ENCODE measurements around the gene SEMA7A.

SEMA7A gene

DNA sequence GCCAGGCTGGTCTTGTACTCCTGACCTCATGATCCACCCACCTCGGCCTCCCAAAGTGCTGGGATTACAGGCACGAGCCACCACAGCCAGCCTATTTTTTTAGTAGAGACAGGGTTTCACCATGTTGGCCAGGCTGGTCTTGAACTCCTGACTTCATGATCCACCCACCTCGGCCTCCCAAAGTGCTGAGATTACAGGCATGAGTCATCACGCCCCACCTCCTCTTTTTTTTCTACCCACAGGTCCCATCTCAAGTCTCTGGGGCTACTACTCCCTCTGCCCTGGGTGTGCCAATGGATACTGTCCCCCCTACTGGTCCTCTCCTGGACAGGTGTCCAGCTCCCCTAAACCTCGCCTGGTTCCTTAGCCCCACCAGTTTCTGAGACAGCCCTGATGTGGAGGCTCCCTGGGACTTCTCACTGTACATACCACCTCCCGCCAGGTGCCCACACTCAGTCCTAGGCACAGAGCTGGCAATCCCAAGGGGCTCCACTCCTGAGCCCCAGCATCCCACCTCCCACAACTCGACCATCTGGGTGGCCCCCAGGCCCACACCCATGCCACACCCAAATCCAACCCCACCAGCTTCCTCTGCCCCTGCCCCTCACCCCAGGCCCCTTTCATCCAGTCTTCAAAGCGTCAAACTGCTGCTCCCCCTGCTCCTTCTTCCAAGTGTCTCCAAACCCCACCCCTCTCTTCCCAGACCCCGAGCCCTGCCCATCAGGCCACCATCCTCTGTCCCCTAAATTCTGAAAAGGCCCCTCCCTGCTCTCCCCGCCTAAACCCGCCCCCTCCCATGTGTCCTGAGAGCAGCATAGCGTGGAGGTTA is 53.2 kb downstream of the SEMA7A start:
- H3K4me3 ChIP-seq (ENCODE audit: severe bottlenecking), result no peak overlapping the region
- H3K27me3 ChIP-seq (ENCODE audit: insufficient read depth, poor library complexity, severe bottlenecking), result no peaks in the 10 kb centered on the region
- no peaks in the 10 kb centered on the region for H3K36me3 ChIP-seq (ENCODE audit: low read depth)
- ATAC-seq (ENCODE audit: low read depth) (no peak), DNase-seq (ENCODE audit: low spot score) (no peak)
- H3K9me3 ChIP-seq (ENCODE audit: severe bottlenecking), result no peaks in the 10 kb centered on the region
- H3K4me1 ChIP-seq (ENCODE audit: insufficient read depth, poor library complexity, severe bottlenecking), result peaks cover 28% of the 10 kb centered on the region
- TF ChIP-seq, protein P1, sequence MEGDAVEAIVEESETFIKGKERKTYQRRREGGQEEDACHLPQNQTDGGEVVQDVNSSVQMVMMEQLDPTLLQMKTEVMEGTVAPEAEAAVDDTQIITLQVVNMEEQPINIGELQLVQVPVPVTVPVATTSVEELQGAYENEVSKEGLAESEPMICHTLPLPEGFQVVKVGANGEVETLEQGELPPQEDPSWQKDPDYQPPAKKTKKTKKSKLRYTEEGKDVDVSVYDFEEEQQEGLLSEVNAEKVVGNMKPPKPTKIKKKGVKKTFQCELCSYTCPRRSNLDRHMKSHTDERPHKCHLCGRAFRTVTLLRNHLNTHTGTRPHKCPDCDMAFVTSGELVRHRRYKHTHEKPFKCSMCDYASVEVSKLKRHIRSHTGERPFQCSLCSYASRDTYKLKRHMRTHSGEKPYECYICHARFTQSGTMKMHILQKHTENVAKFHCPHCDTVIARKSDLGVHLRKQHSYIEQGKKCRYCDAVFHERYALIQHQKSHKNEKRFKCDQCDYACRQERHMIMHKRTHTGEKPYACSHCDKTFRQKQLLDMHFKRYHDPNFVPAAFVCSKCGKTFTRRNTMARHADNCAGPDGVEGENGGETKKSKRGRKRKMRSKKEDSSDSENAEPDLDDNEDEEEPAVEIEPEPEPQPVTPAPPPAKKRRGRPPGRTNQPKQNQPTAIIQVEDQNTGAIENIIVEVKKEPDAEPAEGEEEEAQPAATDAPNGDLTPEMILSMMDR (IDR thresholded peaks at IDR 0.05; ENCODE audit: poor library complexity, severe bottlenecking), result no peak
- no peak overlapping the region for H3K27ac ChIP-seq (ENCODE audit: poor library complexity, severe bottlenecking)

DNA sequence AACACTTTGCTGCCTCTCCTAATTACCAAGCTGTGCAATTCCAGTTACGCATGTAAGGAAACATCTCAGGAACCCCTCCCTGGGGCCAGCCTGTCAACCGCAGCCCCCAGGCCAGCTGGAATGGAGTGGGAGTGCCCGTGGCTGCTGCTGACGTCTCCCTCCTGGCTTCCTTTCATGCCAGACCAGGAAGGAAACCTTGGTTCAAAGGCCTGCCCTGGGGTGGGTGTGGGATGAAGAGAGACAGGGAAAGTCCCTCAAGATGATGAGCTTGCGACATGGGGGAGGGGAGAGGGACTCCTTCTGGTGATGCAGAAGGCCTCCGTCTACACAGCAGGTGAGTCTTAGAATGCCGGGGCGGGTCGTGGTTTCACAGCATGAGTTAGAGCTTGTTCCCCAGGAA is 54.9 kb downstream of the SEMA7A start:
- DNase-seq (ENCODE audit: low spot score) (no peak), ATAC-seq (ENCODE audit: low read depth) (no peak)
- H3K4me1 ChIP-seq (ENCODE audit: insufficient read depth, poor library complexity, severe bottlenecking), result peaks cover 16% of the 10 kb centered on the region
- TF ChIP-seq, protein P1 (IDR thresholded peaks at IDR 0.05; ENCODE audit: poor library complexity, severe bottlenecking), result no peak
- no peaks in the 10 kb centered on the region for H3K27me3 ChIP-seq (ENCODE audit: insufficient read depth, poor library complexity, severe bottlenecking)
- H3K36me3 ChIP-seq (ENCODE audit: low read depth), result no peaks in the 10 kb centered on the region
- H3K27ac ChIP-seq (ENCODE audit: poor library complexity, severe bottlenecking), result no peak overlapping the region
- H3K9me3 ChIP-seq (ENCODE audit: severe bottlenecking), result no peaks in the 10 kb centered on the region
- H3K4me3 ChIP-seq (ENCODE audit: severe bottlenecking), result no peak overlapping the region

DNA sequence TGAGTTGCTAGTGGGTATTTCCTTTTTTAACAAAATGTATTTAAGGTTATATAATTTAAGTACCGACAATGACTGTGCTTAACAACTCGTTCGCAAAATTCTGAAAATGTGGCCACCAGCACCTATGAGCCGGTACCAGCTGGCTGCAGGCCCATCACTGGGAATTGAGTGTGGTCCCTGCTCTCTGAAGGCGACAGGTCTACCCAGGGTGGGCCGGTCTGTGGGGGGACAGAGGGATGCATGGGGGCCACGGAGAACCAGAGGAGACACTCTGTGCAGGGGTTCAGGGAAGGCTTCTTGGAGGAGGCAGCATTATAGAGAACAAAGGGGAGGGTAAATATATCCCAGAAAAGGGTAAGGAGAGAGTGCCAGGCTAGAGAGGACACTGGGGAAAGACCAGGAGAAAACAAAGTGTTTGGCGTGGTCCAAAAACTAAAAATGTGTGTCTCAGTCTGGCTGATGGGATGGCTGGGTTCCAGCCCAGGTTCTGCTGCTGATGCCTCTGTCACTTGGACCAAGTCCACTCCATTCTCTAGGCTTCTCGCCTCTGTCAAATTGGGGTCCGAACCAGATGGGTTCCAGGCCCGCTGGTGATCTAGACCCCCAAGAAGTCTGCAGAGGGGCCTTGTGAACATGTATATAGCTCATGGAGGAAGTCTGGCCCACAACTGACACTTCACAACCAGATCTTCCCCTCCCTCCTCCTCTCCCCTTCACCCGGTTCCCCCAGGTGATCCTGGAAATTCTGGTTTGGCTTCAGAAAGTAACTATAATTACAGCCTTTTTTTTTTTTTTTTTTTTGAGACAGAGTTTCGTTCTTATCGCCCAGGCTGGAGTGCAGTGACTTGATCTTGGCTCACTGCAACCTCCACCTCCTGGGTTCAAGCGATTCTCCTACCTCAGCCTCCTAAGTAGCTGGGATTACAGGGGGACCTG is 55.7 kb downstream of the SEMA7A start:
- TF ChIP-seq, protein P1 (IDR thresholded peaks at IDR 0.05; ENCODE audit: poor library complexity, severe bottlenecking), result no peak
- ATAC-seq (ENCODE audit: low read depth) (no peak), DNase-seq (ENCODE audit: low spot score) (no peak)
- Histone ChIP-seq H3K27ac (ENCODE audit: poor library complexity, severe bottlenecking) (no peak overlapping the region), H3K9me3 (ENCODE audit: severe bottlenecking) (no peaks in the 10 kb centered on the region), H3K27me3 (ENCODE audit: insufficient read depth, poor library complexity, severe bottlenecking) (no peaks in the 10 kb centered on the region), H3K4me3 (ENCODE audit: severe bottlenecking) (no peak overlapping the region), H3K36me3 (ENCODE audit: low read depth) (no peaks in the 10 kb centered on the region), H3K4me1 (ENCODE audit: insufficient read depth, poor library complexity, severe bottlenecking) (peaks cover 10% of the 10 kb centered on the region)

DNA sequence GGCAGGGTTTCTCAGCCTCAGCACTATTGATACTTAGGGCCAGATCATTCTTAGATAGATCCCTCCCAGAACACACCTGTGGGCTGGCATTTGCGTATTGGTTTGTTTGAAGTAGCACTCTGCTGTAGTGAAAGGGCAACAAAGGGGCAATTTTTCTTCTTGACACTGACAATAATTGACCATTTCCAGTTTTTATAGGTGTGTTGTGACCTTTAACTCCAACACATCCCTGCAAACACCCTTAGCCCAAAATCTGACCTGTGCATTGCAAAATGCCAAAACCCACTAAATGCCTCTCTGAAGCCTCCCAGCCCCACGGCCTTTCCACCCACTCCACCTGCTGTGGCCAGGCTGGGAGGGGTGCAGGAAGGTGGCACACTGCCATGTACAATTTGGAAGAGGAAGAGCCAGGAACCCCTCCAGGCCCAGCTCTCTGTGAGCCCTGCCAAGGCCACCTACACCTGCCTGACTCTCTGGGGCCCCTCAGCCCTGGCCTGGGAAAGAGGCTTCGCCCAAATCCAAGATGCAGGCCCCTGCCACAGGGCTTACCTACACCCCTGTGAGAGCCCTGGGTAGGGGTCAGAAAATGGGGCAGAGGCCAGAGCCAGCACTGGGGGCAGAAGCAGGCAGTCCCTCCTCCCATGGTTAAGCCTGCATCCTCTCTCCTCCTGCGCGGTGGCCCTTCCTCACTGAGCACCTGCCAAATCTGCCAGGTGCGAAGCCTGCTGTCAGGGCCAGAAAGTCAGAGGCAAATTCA is 56.8 kb downstream of the SEMA7A start:
- no peak for ATAC-seq (ENCODE audit: low read depth)
- H3K27ac ChIP-seq (ENCODE audit: poor library complexity, severe bottlenecking), result no peak overlapping the region
- DNase-seq (ENCODE audit: low spot score), result no peak
- H3K27me3 ChIP-seq (ENCODE audit: insufficient read depth, poor library complexity, severe bottlenecking), result no peaks in the 10 kb centered on the region
- no peaks in the 10 kb centered on the region for H3K36me3 ChIP-seq (ENCODE audit: low read depth)
- H3K9me3 ChIP-seq (ENCODE audit: severe bottlenecking), result no peaks in the 10 kb centered on the region
- no peak overlapping the region for H3K4me3 ChIP-seq (ENCODE audit: severe bottlenecking)
- H3K4me1 ChIP-seq (ENCODE audit: insufficient read depth, poor library complexity, severe bottlenecking), result peaks cover 6% of the 10 kb centered on the region
- TF ChIP-seq, protein P1 (IDR thresholded peaks at IDR 0.05; ENCODE audit: poor library complexity, severe bottlenecking), result no peak
